ENCODE measurements around the gene ITGAD.

ITGAD gene

GRCh38 chr16:31403590-31404352, 10.6 kb downstream of the ITGAD start:
- TF ChIP-seq EGR2 (tag by site-specific recombination; IDR thresholded peaks at IDR 0.05; ENCODE audit: low read depth): peak; percentile 62
- TF ChIP-seq ZSCAN4 (tag by site-specific recombination; IDR thresholded peaks at IDR 0.05): no peak
- no peak for TF ChIP-seq ZNF423 (tag by site-specific recombination; IDR thresholded peaks at IDR 0.05)
- TF ChIP-seq ZNF48 (tag by site-specific recombination; IDR thresholded peaks at IDR 0.05): no peak
- TF ChIP-seq ZBTB20 (tag by site-specific recombination; IDR thresholded peaks at IDR 0.05): peak; percentile 14; the same call in 1 of the 2 replicates
- peak; percentile 29; the same call in 1 of the 2 replicates for TF ChIP-seq ZFHX2 (tag by site-specific recombination; conservative IDR thresholded peaks at IDR 0.05)
- no peak for TF ChIP-seq ZBTB26 (tag by site-specific recombination; optimal IDR thresholded peaks at IDR 0.05)
- TF ChIP-seq GLIS2 (tag by site-specific recombination; IDR thresholded peaks at IDR 0.05): peak; percentile 15; the same call in 1 of the 2 replicates
- TF ChIP-seq ZNF404 (tag by site-specific recombination; IDR thresholded peaks at IDR 0.05): no peak
- ChIA-PET POLR2A (no interaction called here), CTCF (interaction anchor here (0.6 to 0.7 kb wide), 4 partner anchors 37 to 261 kb away, joined by 3 read pairs; no protein-coding TSS in a partner anchor)
- no peak overlapping the region; the same call in 1 of the 2 replicates for H3K27ac ChIP-seq (ENCODE audit: extremely low read depth, low read depth, low read length)
- H3K9me3 ChIP-seq (ENCODE audit: control insufficient read depth, insufficient read depth, low read depth, low read length): no peaks in the 10 kb centered on the region
- peak overlapping the region; percentile 6 for H3K4me3 ChIP-seq (ENCODE audit: low read depth, low read length)
- peaks cover 0 to 33% of the 10 kb centered on the region in 2 experiments; a peak in 1 of 3 replicates for H3K36me3 ChIP-seq (ENCODE audit: control insufficient read depth in 2 of 2, insufficient read depth in 1 of 2, low read length in 2 of 2)
- H3K4me1 ChIP-seq (ENCODE audit: control insufficient read depth, insufficient read depth, low read length): no peaks in the 10 kb centered on the region

GRCh38 chr16:31404353-31405064, 11.4 kb downstream of the ITGAD start:
- H3K4me3 ChIP-seq (ENCODE audit: low read depth, low read length): peak overlapping the region; percentile 6
- POLR2A ChIA-PET: interaction anchor here (0.6 kb wide), 1 partner anchor 384 kb away, joined by 4 read pairs; no protein-coding TSS in a partner anchor
- H3K9me3 ChIP-seq (ENCODE audit: control insufficient read depth, insufficient read depth, low read depth, low read length): no peaks in the 10 kb centered on the region
- H3K27ac ChIP-seq (ENCODE audit: extremely low read depth, low read depth, low read length): no peak overlapping the region; the same call in 1 of the 2 replicates
- no peaks in the 10 kb centered on the region for H3K4me1 ChIP-seq (ENCODE audit: control insufficient read depth, insufficient read depth, low read length)
- peaks cover 0 to 25% of the 10 kb centered on the region in 2 experiments; a peak in 1 of 3 replicates for H3K36me3 ChIP-seq (ENCODE audit: control insufficient read depth in 2 of 2, insufficient read depth in 1 of 2, low read length in 2 of 2)
- CTCF ChIA-PET: interaction anchor here (0.6 to 1.3 kb wide), 2 partner anchors 21 to 262 kb away, joined by 3 read pairs; no protein-coding TSS in a partner anchor
- TF ChIP-seq ZNF394 (tag by site-specific recombination; IDR thresholded peaks at IDR 0.05; ENCODE audit: borderline replicate concordance) (no peak), ZBTB17 (tag by site-specific recombination; IDR thresholded peaks at IDR 0.05) (peak; percentile 34; the same call in 1 of the 2 replicates), ZBTB11 (tag by site-specific recombination; conservative IDR thresholded peaks at IDR 0.05; ENCODE audit: low read depth) (peak; percentile 78), PRDM1 (tag by site-specific recombination; IDR thresholded peaks at IDR 0.05) (peak; percentile 99), ELK4 (IDR thresholded peaks at IDR 0.05; ENCODE audit: borderline replicate concordance, low read depth, low read length) (no peak), KLF8 (tag by site-specific recombination; IDR thresholded peaks at IDR 0.05) (peak; percentile 61; the same call in 1 of the 2 replicates), HOXA7 (CRISPR knock-in tag; IDR thresholded peaks at IDR 0.05; ENCODE audit: borderline replicate concordance) (no peak), REST (tag by site-specific recombination; IDR thresholded peaks at IDR 0.05) (no peak), ZNF704 (tag by site-specific recombination; IDR thresholded peaks at IDR 0.05) (no peak), ZNF76 (tag by site-specific recombination; IDR thresholded peaks at IDR 0.05; ENCODE audit: borderline replicate concordance, low read depth) (peak; percentile 95), KLF9 (tag by site-specific recombination; IDR thresholded peaks at IDR 0.05; ENCODE audit: low read depth) (0 out of 2 replicates have a peak, but pooled peaks have one; percentile 34)
